Nephron (organoid): ENCODE results near the gene FAT1.

Experiments used
- H3K27ac Mint-ChIP-seq, 3 experiments: 2 replicates each; pipeline ENCODE4 v1.8.0; 2020; ENCODE audit warnings: mixed read lengths in 3 of 3, mild to moderate bottlenecking in 2 of 3, moderate library complexity in 1 of 3
- H3K27me3 Mint-ChIP-seq: 2 replicates; pipeline ENCODE4 v1.8.0; 2021; ENCODE audit warnings: low read depth, mild to moderate bottlenecking, moderate library complexity, mixed read lengths
- H3K36me3 Mint-ChIP-seq: 2 replicates; pipeline ENCODE4 v1.8.0; 2020; ENCODE audit warnings: low read depth, mixed read lengths
- H3K4me1 Mint-ChIP-seq: 2 replicates; pipeline ENCODE4 v1.8.0; 2020; ENCODE audit warnings: mixed read lengths
- H3K4me3 Mint-ChIP-seq, 3 experiments: 2 replicates each; pipeline ENCODE4 v1.8.0; 2020; ENCODE audit warnings: mild to moderate bottlenecking in 3 of 3, mixed read lengths in 3 of 3, moderate library complexity in 2 of 3
- H3K9me3 Mint-ChIP-seq: 2 replicates; pipeline ENCODE4 v1.8.0; 2020; ENCODE audit warnings: mixed read lengths
- TF ChIP-seq, protein P1 (sequence below), 3 experiments: fragments of 200-600 bp; sonication (generic); IDR thresholded peaks; one replicate each; pipeline ENCODE4 v1.5.0; 2021; ENCODE audit warnings: antibody characterized with exemption in 3 of 3; ENCODE audit not compliant: unreplicated experiment in 3 of 3

Gene FAT1, protein sequence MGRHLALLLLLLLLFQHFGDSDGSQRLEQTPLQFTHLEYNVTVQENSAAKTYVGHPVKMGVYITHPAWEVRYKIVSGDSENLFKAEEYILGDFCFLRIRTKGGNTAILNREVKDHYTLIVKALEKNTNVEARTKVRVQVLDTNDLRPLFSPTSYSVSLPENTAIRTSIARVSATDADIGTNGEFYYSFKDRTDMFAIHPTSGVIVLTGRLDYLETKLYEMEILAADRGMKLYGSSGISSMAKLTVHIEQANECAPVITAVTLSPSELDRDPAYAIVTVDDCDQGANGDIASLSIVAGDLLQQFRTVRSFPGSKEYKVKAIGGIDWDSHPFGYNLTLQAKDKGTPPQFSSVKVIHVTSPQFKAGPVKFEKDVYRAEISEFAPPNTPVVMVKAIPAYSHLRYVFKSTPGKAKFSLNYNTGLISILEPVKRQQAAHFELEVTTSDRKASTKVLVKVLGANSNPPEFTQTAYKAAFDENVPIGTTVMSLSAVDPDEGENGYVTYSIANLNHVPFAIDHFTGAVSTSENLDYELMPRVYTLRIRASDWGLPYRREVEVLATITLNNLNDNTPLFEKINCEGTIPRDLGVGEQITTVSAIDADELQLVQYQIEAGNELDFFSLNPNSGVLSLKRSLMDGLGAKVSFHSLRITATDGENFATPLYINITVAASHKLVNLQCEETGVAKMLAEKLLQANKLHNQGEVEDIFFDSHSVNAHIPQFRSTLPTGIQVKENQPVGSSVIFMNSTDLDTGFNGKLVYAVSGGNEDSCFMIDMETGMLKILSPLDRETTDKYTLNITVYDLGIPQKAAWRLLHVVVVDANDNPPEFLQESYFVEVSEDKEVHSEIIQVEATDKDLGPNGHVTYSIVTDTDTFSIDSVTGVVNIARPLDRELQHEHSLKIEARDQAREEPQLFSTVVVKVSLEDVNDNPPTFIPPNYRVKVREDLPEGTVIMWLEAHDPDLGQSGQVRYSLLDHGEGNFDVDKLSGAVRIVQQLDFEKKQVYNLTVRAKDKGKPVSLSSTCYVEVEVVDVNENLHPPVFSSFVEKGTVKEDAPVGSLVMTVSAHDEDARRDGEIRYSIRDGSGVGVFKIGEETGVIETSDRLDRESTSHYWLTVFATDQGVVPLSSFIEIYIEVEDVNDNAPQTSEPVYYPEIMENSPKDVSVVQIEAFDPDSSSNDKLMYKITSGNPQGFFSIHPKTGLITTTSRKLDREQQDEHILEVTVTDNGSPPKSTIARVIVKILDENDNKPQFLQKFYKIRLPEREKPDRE (N-terminal part only)

DNA sequence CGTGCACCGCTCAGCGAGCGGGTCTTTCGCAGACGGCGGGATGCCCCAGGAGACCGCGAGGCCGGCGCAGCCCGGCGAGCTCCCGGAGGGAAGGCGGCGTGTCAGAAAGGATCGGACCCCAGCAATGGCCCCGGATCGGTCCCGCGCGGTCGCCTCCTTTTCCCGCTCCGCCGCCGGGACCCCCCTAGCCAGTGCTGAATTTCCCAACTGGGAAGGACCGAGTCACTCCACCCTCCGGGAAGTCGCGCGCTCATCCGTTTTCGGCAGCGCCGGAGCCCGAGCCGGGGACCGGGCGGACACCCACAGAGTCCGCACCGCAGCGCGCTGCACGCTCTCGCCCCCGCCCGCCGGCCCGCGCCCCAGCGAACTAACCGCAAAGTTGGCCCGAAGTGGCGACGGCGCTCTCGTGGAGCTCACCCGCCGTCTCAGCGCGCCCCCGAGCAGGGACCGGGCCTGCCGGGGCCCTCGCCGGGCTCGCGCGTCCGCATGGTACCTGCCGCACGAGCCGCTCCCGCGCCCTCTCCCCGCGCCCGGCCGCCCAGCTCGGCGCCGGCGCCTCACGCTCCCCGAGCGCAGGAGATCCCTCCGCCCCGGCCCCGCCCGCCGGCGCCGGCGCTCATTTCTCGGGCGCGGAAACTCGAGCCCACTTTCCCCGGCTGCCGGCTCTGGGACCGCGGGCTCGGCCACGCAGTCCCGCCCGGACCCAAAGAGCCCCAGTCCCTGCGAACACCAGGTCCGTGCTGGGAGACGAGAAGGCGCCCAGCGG lies at the start of gene FAT1:
Gene FAT1, minus strand, starts transcription at position 565 of the 766 bp plus-strand sequence. CDS start 14,029 bp downstream, outside the sequence.
- Mint-ChIP-seq H3K27ac (peak within 1 kb of the TSS; percentile 92 to 99 (median 98)), H3K36me3 (peaks cover 12% of the 10 kb centered on the region), H3K4me3 (peak within 1 kb of the TSS; percentile 99 to 100 (median 99)), H3K4me1 (peaks cover 12% of the 10 kb centered on the region), H3K27me3 (peaks cover 5% of the 10 kb centered on the region), H3K9me3 (peaks cover 3% of the 10 kb centered on the region)
- TF ChIP-seq, protein P1, sequence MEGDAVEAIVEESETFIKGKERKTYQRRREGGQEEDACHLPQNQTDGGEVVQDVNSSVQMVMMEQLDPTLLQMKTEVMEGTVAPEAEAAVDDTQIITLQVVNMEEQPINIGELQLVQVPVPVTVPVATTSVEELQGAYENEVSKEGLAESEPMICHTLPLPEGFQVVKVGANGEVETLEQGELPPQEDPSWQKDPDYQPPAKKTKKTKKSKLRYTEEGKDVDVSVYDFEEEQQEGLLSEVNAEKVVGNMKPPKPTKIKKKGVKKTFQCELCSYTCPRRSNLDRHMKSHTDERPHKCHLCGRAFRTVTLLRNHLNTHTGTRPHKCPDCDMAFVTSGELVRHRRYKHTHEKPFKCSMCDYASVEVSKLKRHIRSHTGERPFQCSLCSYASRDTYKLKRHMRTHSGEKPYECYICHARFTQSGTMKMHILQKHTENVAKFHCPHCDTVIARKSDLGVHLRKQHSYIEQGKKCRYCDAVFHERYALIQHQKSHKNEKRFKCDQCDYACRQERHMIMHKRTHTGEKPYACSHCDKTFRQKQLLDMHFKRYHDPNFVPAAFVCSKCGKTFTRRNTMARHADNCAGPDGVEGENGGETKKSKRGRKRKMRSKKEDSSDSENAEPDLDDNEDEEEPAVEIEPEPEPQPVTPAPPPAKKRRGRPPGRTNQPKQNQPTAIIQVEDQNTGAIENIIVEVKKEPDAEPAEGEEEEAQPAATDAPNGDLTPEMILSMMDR (IDR thresholded peaks at IDR 0.05; ENCODE audit: unreplicated experiment in 3 of 3): no peak

DNA sequence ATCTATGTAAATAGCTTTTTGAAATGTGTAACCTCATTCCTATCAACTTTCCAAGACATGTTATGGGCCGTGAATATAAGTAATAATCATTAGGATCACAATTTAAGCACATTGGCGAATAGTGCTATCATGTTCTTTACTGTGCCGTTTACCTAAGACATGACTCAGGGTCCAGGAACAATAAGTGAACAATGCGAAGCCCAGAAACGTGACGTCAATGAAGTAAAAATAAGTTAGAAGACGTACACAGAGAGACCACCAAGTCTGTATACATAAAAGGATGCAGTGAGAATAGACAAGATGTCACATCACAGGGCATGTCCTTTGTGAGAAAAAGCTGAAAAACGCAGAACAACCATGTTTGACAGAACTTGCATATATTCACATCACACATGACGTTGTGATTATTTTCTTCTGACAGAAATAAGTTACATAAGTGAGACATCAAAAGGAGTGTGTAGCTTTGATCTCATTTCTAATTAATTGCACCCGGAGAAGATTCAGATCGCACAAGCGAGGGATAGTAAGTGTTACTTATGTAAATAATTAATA lies 49.4 kb upstream of the FAT1 start:
- Mint-ChIP-seq H3K4me3 (no peak overlapping the region), H3K9me3 (peaks cover 4% of the 10 kb centered on the region), H3K27ac (no peak overlapping the region), H3K27me3 (no peaks in the 10 kb centered on the region), H3K4me1 (no peaks in the 10 kb centered on the region), H3K36me3 (no peaks in the 10 kb centered on the region)
- TF ChIP-seq, protein P1 (IDR thresholded peaks at IDR 0.05; ENCODE audit: unreplicated experiment in 3 of 3): no peak

DNA sequence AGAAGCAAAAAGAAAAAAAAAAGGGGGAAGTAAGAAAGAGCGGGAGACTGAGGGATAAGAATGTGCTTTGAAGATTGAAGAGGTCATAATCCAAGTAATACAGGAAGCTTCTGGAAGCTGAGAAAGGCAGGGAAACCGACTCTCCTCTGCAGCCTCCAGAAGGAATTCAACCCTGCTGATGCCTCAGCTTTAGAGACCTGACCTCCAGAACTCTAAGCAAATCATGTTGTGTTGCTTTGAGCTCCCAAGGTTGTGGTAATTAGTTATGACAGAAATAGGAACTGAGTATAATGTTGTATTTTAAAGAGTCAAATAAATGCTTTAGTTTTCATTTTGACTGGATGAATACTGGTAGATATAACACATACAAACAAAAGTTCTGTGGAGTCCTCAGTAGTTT lies 48.0 kb upstream of the FAT1 start:
- TF ChIP-seq, protein P1 (IDR thresholded peaks at IDR 0.05; ENCODE audit: unreplicated experiment in 3 of 3): no peak

DNA sequence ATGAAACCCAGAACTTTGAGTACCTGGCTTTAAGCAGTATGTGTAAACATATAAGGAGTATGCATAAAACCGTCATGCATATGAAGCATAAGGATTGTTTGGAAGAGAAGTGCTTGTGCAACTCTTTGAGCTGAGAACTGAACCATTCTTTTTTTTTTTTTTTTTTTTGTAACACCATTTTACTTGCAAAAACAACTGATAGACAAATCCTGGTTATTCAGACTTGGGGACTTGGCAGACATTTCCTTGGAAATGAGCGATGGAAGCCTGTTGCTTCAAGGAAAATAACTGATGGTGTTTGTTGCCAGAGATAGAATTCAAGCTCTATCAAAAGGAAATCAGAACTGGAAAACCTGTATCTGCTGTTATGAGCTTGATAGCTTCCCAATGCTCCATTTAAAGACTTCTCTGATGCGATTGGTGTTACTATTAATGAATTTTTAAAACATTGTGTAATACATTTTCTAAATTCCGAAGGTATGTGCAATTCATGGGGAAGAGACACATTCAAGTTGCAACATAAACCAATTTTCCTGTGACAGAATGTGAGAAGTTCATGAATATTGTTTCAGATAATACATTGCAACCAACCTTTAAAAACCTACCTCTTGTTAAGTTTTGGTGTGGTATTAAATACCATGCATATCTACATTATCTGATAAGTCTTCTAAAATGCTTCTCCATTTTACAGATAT lies 47.0 kb upstream of the FAT1 start:
- Mint-ChIP-seq H3K36me3 (no peaks in the 10 kb centered on the region), H3K27me3 (no peaks in the 10 kb centered on the region), H3K4me3 (no peak overlapping the region), H3K4me1 (peaks cover 5% of the 10 kb centered on the region), H3K9me3 (peaks cover 4% of the 10 kb centered on the region), H3K27ac (no peak overlapping the region)
- TF ChIP-seq, protein P1 (IDR thresholded peaks at IDR 0.05; ENCODE audit: unreplicated experiment in 3 of 3): no peak

More for the DNA sequence above, 48.0 kb upstream of the FAT1 start:
- Mint-ChIP-seq H3K36me3 (no peaks in the 10 kb centered on the region), H3K4me3 (no peak overlapping the region), H3K4me1 (no peaks in the 10 kb centered on the region), H3K9me3 (peaks cover 4% of the 10 kb centered on the region), H3K27ac (no peak overlapping the region), H3K27me3 (no peaks in the 10 kb centered on the region)
